T47D (cell line): ENCODE data around the gene MACROH2A1.
A peak's percentile ranks its signal among the peaks of the same experiment; 100 is the strongest.

Experiments used
- DNase-seq, 2 experiments: peaks; one replicate each; pipeline versions ENCODE4 v3.0.0 to v3.0.0-alpha.2; 2011 to 2012; ENCODE audit warnings: low read depth in 1 of 2, low spot score in 1 of 2
- JUND ChIP-seq: IDR thresholded peaks from 2 replicates; pipeline ENCODE4 v1.6.1; 2012; ENCODE audit warnings: low read depth
- in situ Hi-C: cut with HindIII; loops from 2 replicates; pipeline ENCODE4 v1.10.0; 2016; ENCODE audit warnings: low sequenced_read_pairs, low pct_unique_long_range_greater_than_20kb

The MACROH2A1 gene

DNA sequence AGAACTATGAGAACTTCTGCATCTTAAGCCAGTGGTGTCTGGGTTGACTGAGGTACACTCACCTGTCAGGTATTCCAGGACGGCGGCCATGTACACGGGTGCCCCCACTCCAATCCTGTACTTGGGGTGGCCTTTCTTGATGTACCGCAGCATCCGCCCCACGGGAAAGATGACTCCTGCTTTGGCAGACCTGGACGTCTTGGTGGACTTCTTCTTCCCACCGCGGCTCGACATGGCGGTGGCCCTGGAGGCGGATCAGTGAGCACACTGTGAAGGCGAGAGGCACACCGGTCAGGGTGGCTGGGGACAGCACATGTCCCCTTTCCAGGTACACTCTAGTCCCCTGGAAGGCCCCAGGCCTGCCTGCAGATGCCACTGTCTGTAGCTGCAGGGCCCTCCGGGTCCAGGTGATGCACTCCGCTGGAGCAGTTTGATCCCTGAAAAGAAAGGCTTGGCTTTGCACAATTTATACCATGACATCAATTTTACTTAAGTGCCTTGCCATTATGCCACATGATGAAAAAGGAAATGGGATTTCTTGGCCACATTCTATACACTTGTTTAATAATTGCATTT, 10.1 kb downstream of the MACROH2A1 start:
- DNase-seq = no peak
- no peak for TF ChIP-seq JUND
- in situ Hi-C loops = no loop called here

DNA sequence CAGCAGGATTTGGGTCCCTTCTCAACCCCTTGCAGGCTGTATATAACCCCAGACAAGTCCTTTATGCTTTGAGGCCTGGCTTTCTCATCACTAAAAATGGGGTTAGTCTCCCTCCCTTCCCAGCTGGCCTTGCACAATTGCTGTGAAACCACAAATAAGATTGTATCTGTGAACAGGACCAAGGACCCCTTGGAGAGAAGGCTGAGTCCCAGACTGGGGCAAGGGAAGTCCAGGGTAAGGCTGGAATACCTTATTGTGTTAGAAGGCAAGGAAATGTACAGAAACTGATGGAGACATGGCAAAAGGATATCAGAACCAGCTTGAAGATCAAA, 11.4 kb downstream of the MACROH2A1 start:
- TF ChIP-seq JUND = no peak
- no peak for DNase-seq
- in situ Hi-C loops = no loop called here

DNA sequence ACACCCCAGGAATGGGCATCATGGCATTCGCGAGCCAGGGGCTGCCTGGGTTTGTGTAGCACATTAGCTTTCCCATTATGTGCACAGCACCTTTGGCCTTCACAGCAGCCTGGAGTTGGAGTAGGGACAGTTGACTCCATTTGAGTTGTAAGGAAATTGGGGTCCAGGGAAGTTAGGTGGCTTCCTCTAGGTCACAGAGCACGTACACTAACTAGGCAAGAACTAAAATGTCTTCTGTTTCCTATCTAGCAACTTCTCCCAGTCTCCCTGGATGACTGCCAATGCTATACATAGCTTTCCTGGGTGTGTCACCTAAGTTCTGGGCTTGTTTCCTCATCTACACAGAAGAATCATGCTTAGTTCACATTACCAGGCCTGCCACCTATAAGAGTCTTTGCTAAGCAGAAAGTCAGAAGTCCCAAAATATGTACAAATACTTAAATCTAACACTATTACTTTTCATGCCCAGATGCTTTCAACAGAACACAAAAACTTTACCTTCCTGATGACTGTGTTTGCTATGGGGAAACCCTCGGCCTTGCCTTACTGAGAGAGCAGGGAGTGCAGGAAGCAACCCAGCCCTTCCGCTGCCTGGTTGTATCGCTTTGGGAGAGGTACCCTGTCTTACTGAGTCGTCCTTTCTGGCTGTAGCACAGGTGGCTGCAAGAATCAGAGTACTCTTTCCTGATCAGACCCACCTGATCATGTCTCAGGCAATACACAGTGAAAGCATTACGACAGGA, 12.0 kb downstream of the MACROH2A1 start:
- peak in 1 of 2 experiments; percentile 26 for DNase-seq
- in situ Hi-C loops = no loop called here

GRCh38 chr5:135386096-135386495, 12.9 kb downstream of the MACROH2A1 start:
- DNase-seq = no peak
- in situ Hi-C loops = no loop called here
- TF ChIP-seq JUND = no peak

More for the DNA sequence above, 12.0 kb downstream of the MACROH2A1 start:
- no peak for TF ChIP-seq JUND

DNA sequence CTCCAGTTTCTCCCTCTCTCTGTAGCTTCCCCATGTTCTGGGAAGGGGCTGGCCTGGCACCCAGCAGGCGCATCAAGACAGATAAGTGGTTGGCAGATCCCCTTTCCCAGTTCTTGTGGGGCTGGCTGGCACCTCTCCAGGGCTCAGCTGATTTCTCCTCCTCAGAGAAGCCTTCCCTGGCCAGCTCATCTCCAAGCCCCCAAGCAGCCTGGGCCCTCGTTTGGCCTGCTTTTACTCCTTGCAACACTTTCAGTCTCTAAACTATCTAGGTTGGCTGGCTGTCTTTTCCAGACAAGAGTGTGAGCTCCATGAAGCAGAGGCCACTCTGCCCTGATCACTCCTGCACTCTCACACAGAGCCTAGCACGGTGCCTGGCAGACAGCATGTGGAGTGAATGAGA, 13.5 kb downstream of the MACROH2A1 start:
- TF ChIP-seq JUND = no peak
- in situ Hi-C loops = no loop called here
- DNase-seq = no peak

DNA sequence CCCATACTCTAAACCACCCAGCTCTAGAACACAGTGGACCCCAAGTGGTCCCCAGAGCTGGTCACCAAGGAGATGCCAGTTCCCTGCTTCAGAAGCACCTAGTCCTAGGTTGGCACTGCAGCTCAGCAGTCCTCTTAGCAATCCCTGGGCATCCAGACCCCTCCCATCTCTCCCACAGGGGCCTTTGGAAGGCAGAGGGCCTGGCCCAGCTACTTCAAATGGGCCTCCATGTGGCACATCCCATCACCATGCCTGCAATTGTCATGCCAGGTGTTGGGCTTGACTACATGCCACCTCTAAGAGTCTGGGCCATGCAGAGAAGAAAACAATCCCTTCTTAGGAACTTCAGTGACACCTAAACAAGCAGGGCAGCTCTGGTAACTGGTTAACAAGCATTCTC, 14.1 kb downstream of the MACROH2A1 start:
- DNase-seq = no peak
- in situ Hi-C loops = no loop called here
- no peak for TF ChIP-seq JUND

DNA sequence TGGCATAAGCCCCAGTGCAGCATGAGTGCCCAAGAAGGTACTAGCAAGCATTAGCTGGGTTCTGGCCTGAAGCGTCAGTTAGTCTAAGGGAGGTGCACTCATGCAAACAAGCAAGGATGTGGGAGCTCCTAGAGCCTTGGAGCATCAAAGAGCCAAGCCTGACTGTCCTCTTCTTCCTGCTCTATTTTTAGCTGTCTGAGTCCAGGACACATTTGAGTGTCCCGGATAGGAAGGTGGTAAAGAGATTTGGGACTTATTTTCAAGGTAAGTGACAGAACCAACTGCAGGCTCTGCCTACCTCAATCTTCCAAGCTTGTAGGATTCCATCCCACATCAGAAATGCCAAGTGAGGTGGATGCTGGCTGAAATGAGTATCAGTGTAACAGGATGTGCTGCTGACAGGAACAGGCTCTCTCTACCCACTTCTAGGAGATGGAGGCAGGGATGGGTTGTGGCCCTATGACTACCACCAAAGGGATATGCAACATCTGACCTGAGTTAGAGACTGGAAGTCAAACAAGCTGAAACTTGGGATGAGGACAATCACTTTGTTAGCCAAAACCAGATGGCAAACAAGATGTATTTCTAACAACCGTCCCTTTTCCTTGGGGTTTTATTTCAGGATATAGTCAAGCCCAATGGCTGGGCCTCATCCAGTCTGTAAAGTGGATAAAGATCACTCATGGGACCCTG, 15.1 kb downstream of the MACROH2A1 start:
- no peak for TF ChIP-seq JUND
- in situ Hi-C loops = no loop called here
- DNase-seq = no peak

DNA sequence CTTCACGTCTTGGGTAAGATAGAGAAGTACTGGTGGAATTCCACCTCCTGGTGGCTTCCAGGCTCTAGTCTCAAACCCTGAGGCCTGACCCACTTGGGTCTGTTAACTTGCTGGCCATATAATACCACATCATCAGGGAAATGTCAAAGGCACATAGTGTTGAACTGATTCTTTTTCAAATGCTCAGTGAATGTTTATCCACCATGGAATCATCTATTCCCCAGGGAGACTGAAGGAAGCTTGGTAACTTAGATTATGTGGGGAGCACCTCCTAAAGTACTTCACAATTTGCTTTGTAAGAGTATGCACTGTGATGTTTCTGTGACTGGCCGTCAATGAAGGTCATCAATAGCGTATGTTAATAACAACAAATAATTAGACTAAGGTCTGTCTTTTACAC, 16.1 kb downstream of the MACROH2A1 start:
- no peak for TF ChIP-seq JUND
- in situ Hi-C loops = no loop called here
- DNase-seq = no peak

GRCh38 chr5:135382106-135382790, 16.8 kb downstream of the MACROH2A1 start:
- in situ Hi-C loops = no loop called here
- DNase-seq = no peak
- no peak for TF ChIP-seq JUND

- DNase-seq = no peak
- TF ChIP-seq JUND = no peak
- in situ Hi-C loops = no loop called here
Observed at GRCh38 chr5:135379046-135379654, 19.9 kb downstream of the MACROH2A1 start.

GRCh38 chr5:135377751-135378680, 21.0 kb downstream of the MACROH2A1 start:
- in situ Hi-C loops = no loop called here
- TF ChIP-seq JUND = no peak
- no peak for DNase-seq

DNA sequence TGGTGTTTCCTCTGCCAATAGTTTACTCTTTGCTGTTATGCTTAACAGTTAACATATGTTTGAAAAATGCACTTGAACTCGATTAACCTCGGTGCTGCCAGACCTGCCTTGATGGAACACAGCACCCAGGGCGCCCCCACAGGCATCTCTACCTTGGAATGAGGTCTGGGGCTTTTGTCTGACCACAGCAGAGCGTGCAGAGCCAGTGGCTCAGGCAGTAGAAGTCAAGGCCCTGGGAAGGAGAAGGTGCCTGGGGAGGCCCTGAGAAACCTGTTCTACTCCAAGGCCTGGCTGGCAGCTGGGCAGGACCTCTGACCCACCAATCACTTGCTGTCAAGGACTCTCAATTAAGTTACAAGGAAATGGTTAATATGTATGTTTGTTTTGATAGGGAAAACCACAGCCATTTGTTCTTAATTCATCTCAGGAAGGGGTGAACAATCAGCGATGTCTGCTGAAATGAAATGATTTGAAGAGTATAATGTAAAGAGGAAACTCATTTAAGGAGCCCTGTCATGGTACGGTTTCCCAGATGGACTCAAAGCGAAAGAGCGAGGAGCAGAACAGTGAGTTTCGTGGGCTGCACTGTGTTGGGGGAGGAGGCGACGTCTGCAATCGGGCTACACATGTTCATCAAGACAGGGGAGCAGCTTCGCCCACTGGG, 21.9 kb downstream of the MACROH2A1 start:
- no peak for TF ChIP-seq JUND
- no peak for DNase-seq
- in situ Hi-C loops = no loop called here
